HL-60/S4 treated with phorbol 12-myristate 13-acetate at 8.2 ng/mL for 4 days and 3 days (cell line): ENCODE data around the gene PDE9A.
"Not testable (repeated sequence)": the region's sequence is repeated elsewhere in the genome, so short reads cannot be mapped to it uniquely, and the experiment has no call there.

ENCODE experiments used
- in situ Hi-C: fragments of 300-500 bp; cut with MboI; formaldehyde crosslinking; loops from 2 replicates; pipeline ENCODE4 v1.15.0; 2022; ENCODE audit warnings: low sequenced_read_pairs

PDE9A gene

GRCh38 chr21:42704861-42705260, 51.4 kb downstream of the PDE9A start:
- in situ Hi-C loops: no loop called here

- in situ Hi-C loops: no loop called here
Observed at GRCh38 chr21:42705346-42705745, 51.9 kb downstream of the PDE9A start.

- in situ Hi-C loops: no loop called here
Observed at GRCh38 chr21:42705746-42706374, 52.4 kb downstream of the PDE9A start.

- in situ Hi-C loops: no loop called here
Observed at GRCh38 chr21:42706765-42707164, 53.3 kb downstream of the PDE9A start.

GRCh38 chr21:42707207-42707830, 53.9 kb downstream of the PDE9A start:
- in situ Hi-C loops: no loop called here

- in situ Hi-C loops: no loop called here
Observed at GRCh38 chr21:42708107-42708506, 54.7 kb downstream of the PDE9A start.

GRCh38 chr21:42708916-42709315, 55.5 kb downstream of the PDE9A start:
- in situ Hi-C loops: not testable (repeated sequence)

GRCh38 chr21:42711667-42712066, 58.2 kb downstream of the PDE9A start:
- in situ Hi-C loops: no loop called here

GRCh38 chr21:42715427-42715826, 62.0 kb downstream of the PDE9A start:
- in situ Hi-C loops: not testable (repeated sequence)

GRCh38 chr21:42716074-42716473, 62.7 kb downstream of the PDE9A start:
- in situ Hi-C loops: no loop called here

GRCh38 chr21:42720484-42720883, 67.1 kb downstream of the PDE9A start:
- in situ Hi-C loops: not testable (repeated sequence)

GRCh38 chr21:42721341-42721824, 68.0 kb downstream of the PDE9A start:
- in situ Hi-C loops: no loop called here

GRCh38 chr21:42722153-42722552, 68.7 kb downstream of the PDE9A start:
- in situ Hi-C loops: no loop called here

GRCh38 chr21:42722808-42723473, 69.5 kb downstream of the PDE9A start:
- in situ Hi-C loops: no loop called here

GRCh38 chr21:42724226-42724920, 71.0 kb downstream of the PDE9A start:
- in situ Hi-C loops: no loop called here

GRCh38 chr21:42725416-42725930, 72.1 kb downstream of the PDE9A start:
- in situ Hi-C loops: no loop called here

- in situ Hi-C loops: no loop called here
Observed at GRCh38 chr21:42731264-42732032, 78.0 kb downstream of the PDE9A start.

GRCh38 chr21:42732033-42732410, 78.6 kb downstream of the PDE9A start:
- in situ Hi-C loops: no loop called here

GRCh38 chr21:42733037-42733627, 79.7 kb downstream of the PDE9A start:
- in situ Hi-C loops: no loop called here

- in situ Hi-C loops: no loop called here
Observed at GRCh38 chr21:42733874-42734273, 80.5 kb downstream of the PDE9A start.
